Measurements from ENCODE around the gene PTPRD.

DNA sequence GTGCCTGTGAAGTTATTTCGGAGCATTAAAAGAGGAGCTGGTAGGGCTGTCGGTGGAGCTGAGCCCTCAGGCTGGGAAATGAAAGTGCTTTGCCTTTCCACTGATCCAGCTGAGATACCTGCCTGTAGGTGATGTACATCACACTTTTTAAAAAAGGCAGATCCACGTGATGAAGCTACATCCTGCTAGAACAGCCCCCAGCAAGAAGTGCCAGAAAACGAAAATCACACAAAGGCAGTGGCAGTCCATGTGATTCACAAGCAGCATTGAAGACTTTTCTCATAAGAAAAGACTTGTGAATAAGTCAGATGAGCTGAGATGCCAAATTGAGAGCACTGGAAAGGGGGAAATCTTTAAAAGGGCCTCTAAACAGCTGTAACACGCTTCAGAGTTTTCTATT, 765.1 kb downstream of the PTPRD start:
- no peak for TF ChIP-seq EZH2phosphoT487 (IDR thresholded peaks at IDR 0.05; ENCODE audit: borderline replicate concordance)
- TF ChIP-seq, protein P1, sequence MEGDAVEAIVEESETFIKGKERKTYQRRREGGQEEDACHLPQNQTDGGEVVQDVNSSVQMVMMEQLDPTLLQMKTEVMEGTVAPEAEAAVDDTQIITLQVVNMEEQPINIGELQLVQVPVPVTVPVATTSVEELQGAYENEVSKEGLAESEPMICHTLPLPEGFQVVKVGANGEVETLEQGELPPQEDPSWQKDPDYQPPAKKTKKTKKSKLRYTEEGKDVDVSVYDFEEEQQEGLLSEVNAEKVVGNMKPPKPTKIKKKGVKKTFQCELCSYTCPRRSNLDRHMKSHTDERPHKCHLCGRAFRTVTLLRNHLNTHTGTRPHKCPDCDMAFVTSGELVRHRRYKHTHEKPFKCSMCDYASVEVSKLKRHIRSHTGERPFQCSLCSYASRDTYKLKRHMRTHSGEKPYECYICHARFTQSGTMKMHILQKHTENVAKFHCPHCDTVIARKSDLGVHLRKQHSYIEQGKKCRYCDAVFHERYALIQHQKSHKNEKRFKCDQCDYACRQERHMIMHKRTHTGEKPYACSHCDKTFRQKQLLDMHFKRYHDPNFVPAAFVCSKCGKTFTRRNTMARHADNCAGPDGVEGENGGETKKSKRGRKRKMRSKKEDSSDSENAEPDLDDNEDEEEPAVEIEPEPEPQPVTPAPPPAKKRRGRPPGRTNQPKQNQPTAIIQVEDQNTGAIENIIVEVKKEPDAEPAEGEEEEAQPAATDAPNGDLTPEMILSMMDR (conservative IDR thresholded peaks at IDR 0.05; ENCODE audit: low read length): no peak

All from Loucy (cell line).